DLD1 (cell line): ENCODE measurements around the gene EPHB4.
"Not testable (repeated sequence)": the region's sequence is repeated elsewhere in the genome, so short reads cannot be mapped to it uniquely, and the experiment has no call there.

Experiments
- in situ Hi-C: cut with HindIII; loops from 2 replicates; pipeline ENCODE4 v1.10.0; 2017; ENCODE audit warnings: low sequenced_read_pairs

Gene EPHB4

GRCh38 chr7:100822236-100823139, 4.8 kb downstream of the EPHB4 start:
- in situ Hi-C loops, result no loop called here

GRCh38 chr7:100819586-100819985, 7.7 kb downstream of the EPHB4 start:
- in situ Hi-C loops, result no loop called here

- in situ Hi-C loops, result no loop called here
These were observed 8.5 kb downstream of the EPHB4 start for GRCh38 chr7:100818825-100819224.

- in situ Hi-C loops, result no loop called here
These were observed 9.0 kb downstream of the EPHB4 start for GRCh38 chr7:100818366-100818765.

- in situ Hi-C loops, result no loop called here
These were observed 10.2 kb downstream of the EPHB4 start for GRCh38 chr7:100817097-100817496.

- in situ Hi-C loops, result not testable (repeated sequence)
These were observed 10.8 kb downstream of the EPHB4 start for GRCh38 chr7:100816515-100816914.

GRCh38 chr7:100812729-100813128, 14.6 kb downstream of the EPHB4 start:
- in situ Hi-C loops, result no loop called here

- in situ Hi-C loops, result no loop called here
These were observed 15.8 kb downstream of the EPHB4 start for GRCh38 chr7:100811480-100811879.

GRCh38 chr7:100808354-100808875, 18.9 kb downstream of the EPHB4 start:
- in situ Hi-C loops, result no loop called here

GRCh38 chr7:100806883-100807282, 20.4 kb downstream of the EPHB4 start:
- in situ Hi-C loops, result not testable (repeated sequence)

- in situ Hi-C loops, result no loop called here
These were observed 21.0 kb downstream of the EPHB4 start for GRCh38 chr7:100806276-100806675.

- in situ Hi-C loops, result no loop called here
These were observed 22.5 kb downstream of the EPHB4 start for GRCh38 chr7:100804681-100805431.

- in situ Hi-C loops, result no loop called here
These were observed 23.7 kb downstream of the EPHB4 start for GRCh38 chr7:100803398-100804161.

GRCh38 chr7:100802951-100803350, 24.4 kb downstream of the EPHB4 start:
- in situ Hi-C loops, result no loop called here

- in situ Hi-C loops, result no loop called here
These were observed 25.3 kb downstream of the EPHB4 start for GRCh38 chr7:100801833-100802568.

- in situ Hi-C loops, result no loop called here
These were observed 28.1 kb downstream of the EPHB4 start for GRCh38 chr7:100799037-100799896.

- in situ Hi-C loops, result no loop called here
These were observed 32.6 kb downstream of the EPHB4 start for GRCh38 chr7:100794741-100795140.

- in situ Hi-C loops, result no loop called here
These were observed 33.3 kb downstream of the EPHB4 start for GRCh38 chr7:100793806-100794660.
